ENCODE results near the gene ABAT. TPM values are rescaled to one million over a fixed set of nuclear protein-coding genes. Genes with fewer than 3 reads are reported as not detected.
"Not testable (repeated sequence)": the region's sequence is repeated elsewhere in the genome, so short reads cannot be mapped to it uniquely, and the experiment has no call there.

Gene ABAT
- total RNA-seq, 1 donor from 2014 or later: 70.9 TPM

- TF ChIP-seq CTCF (IDR thresholded peaks at IDR 0.05; ENCODE audit: partially characterized antibody, unreplicated experiment): no peak
- Mint-ChIP-seq H3K9me3 (ENCODE audit: unreplicated experiment) (peaks cover 6% of the 10 kb centered on the region), H3K4me3 (ENCODE audit: unreplicated experiment) (peak overlapping the region; percentile 9), H3K36me3 (ENCODE audit: unreplicated experiment) (peaks cover 9% of the 10 kb centered on the region), H3K27me3 (ENCODE audit: unreplicated experiment) (peaks cover 8% of the 10 kb centered on the region), H3K27ac (ENCODE audit: unreplicated experiment) (peak overlapping the region; percentile 23), H3K4me1 (ENCODE audit: low read depth, unreplicated experiment) (peaks cover 23% of the 10 kb centered on the region)
- no peak for DNase-seq
Observed at GRCh38 chr16:8739989-8740704, 65.7 kb downstream of the ABAT start.

GRCh38 chr16:8740775-8741355 lies 66.4 kb downstream of the ABAT start:
- H3K4me3 Mint-ChIP-seq (ENCODE audit: unreplicated experiment): peak overlapping the region; percentile 56
- peaks cover 9% of the 10 kb centered on the region for H3K36me3 Mint-ChIP-seq (ENCODE audit: unreplicated experiment)
- peak overlapping the region; percentile 53 for H3K27ac Mint-ChIP-seq (ENCODE audit: unreplicated experiment)
- peaks cover 6% of the 10 kb centered on the region for H3K9me3 Mint-ChIP-seq (ENCODE audit: unreplicated experiment)
- no peak for TF ChIP-seq CTCF (IDR thresholded peaks at IDR 0.05; ENCODE audit: partially characterized antibody, unreplicated experiment)
- peaks cover 5% of the 10 kb centered on the region for H3K27me3 Mint-ChIP-seq (ENCODE audit: unreplicated experiment)
- peaks cover 19% of the 10 kb centered on the region for H3K4me1 Mint-ChIP-seq (ENCODE audit: low read depth, unreplicated experiment)
- no peak for DNase-seq

- Mint-ChIP-seq H3K4me1 (ENCODE audit: low read depth, unreplicated experiment) (peaks cover 14% of the 10 kb centered on the region), H3K4me3 (ENCODE audit: unreplicated experiment) (no peak overlapping the region), H3K27ac (ENCODE audit: unreplicated experiment) (no peak overlapping the region), H3K27me3 (ENCODE audit: unreplicated experiment) (peaks cover 2% of the 10 kb centered on the region), H3K36me3 (ENCODE audit: unreplicated experiment) (peaks cover 9% of the 10 kb centered on the region), H3K9me3 (ENCODE audit: unreplicated experiment) (peaks cover 3% of the 10 kb centered on the region)
- no peak for TF ChIP-seq CTCF (IDR thresholded peaks at IDR 0.05; ENCODE audit: partially characterized antibody, unreplicated experiment)
- no peak for DNase-seq
Observed at GRCh38 chr16:8741636-8742035, 67.2 kb downstream of the ABAT start.

- TF ChIP-seq CTCF (IDR thresholded peaks at IDR 0.05; ENCODE audit: partially characterized antibody, unreplicated experiment): no peak
- Mint-ChIP-seq H3K4me1 (ENCODE audit: low read depth, unreplicated experiment) (peaks cover 13% of the 10 kb centered on the region), H3K27ac (ENCODE audit: unreplicated experiment) (no peak overlapping the region), H3K9me3 (ENCODE audit: unreplicated experiment) (peaks cover 3% of the 10 kb centered on the region), H3K27me3 (ENCODE audit: unreplicated experiment) (peaks cover 2% of the 10 kb centered on the region), H3K36me3 (ENCODE audit: unreplicated experiment) (peaks cover 9% of the 10 kb centered on the region), H3K4me3 (ENCODE audit: unreplicated experiment) (no peak overlapping the region)
- no peak for DNase-seq
Observed at GRCh38 chr16:8742068-8742467, 67.7 kb downstream of the ABAT start.

GRCh38 chr16:8748944-8749343 lies 74.5 kb downstream of the ABAT start:
- H3K27ac Mint-ChIP-seq (ENCODE audit: unreplicated experiment); H3K4me1 Mint-ChIP-seq (ENCODE audit: low read depth, unreplicated experiment); H3K36me3 Mint-ChIP-seq (ENCODE audit: unreplicated experiment); H3K9me3 Mint-ChIP-seq (ENCODE audit: unreplicated experiment); H3K27me3 Mint-ChIP-seq (ENCODE audit: unreplicated experiment); DNase-seq; H3K4me3 Mint-ChIP-seq (ENCODE audit: unreplicated experiment): not testable (repeated sequence)

Measured in glutamatergic neuron (in vitro differentiated cells).